ENCODE results near the gene LIPE. TPM values are rescaled to one million over a fixed set of nuclear protein-coding genes. Genes with fewer than 3 reads are reported as not detected.

The LIPE gene
- total and polyA plus RNA-seq, 12 donors: 39.4 to 109 (median 55.0) TPM

GRCh38 chr19:42353341-42354015, 73.7 kb downstream of the LIPE start:
- peaks cover 0 to 100% (median 33%) of the 10 kb centered on the region in 9 donors for H3K36me3 ChIP-seq
- DNase-seq: no peak
- ATAC-seq: no peak
- H3K4me1 ChIP-seq: no peaks in the 10 kb centered on the region
- no peaks in the 10 kb centered on the region for H3K9me3 ChIP-seq
- 95 to 96% methylated on average over 28 to 29 of the region's 29 CpGs for WGBS, 2 donors
- no peak overlapping the region for H3K4me3 ChIP-seq
- TF ChIP-seq CTCF (IDR thresholded peaks at IDR 0.05): no peak
- H3K27ac ChIP-seq: no peak overlapping the region
- H3K27me3 ChIP-seq: no peaks in the 10 kb centered on the region
- intact Hi-C loops (cut with DNase I): no loop called here

GRCh38 chr19:42352301-42353259, 74.6 kb downstream of the LIPE start:
- DNase-seq (no peak), ATAC-seq (no peak)
- H3K4me1 ChIP-seq: no peaks in the 10 kb centered on the region
- H3K27ac ChIP-seq: no peak overlapping the region
- no peaks in the 10 kb centered on the region for H3K27me3 ChIP-seq
- 92 to 93% methylated on average over 31 of the region's 31 CpGs for WGBS, 2 donors
- no peaks in the 10 kb centered on the region for H3K9me3 ChIP-seq
- H3K36me3 ChIP-seq: peaks cover 0 to 100% (median 31%) of the 10 kb centered on the region in 9 donors
- no peak overlapping the region for H3K4me3 ChIP-seq
- no peak for TF ChIP-seq CTCF (IDR thresholded peaks at IDR 0.05)
- intact Hi-C loops (cut with DNase I): no loop called here

Other genes starting within 250 kb of the LIPE start
- 10 to 100 TPM in 9 of 10 donors, 1 to 10 TPM in 1; 9.8 to 20.5 (median 12.2) TPM for gene DEDD2, start 209.7 kb downstream of the LIPE start, total RNA-seq
- 10 to 100 TPM; 12.9 to 15.2 TPM for gene DEDD2, start 209.7 kb downstream of the LIPE start, polyA plus RNA-seq
- 1 to 10 TPM; 3.2 to 7.0 (median 5.4) TPM for gene ZNF526, start 207.1 kb downstream of the LIPE start, total RNA-seq
- 1 to 10 TPM; 3.2 to 3.4 TPM for gene ZNF526, start 207.1 kb downstream of the LIPE start, polyA plus RNA-seq
- 10 to 100 TPM; 31.9 to 46.1 (median 36.4) TPM for gene GSK3A, start 184.8 kb downstream of the LIPE start, total RNA-seq
- gene GSK3A, start 184.8 kb downstream of the LIPE start, polyA plus RNA-seq: 10 to 100 TPM; 31.2 to 51.0 TPM
- 10 to 100 TPM; 29.8 to 40.2 (median 32.9) TPM for gene ERF, start 172.3 kb downstream of the LIPE start, total RNA-seq
- gene ERF, start 172.3 kb downstream of the LIPE start, polyA plus RNA-seq: 10 to 100 TPM; 31.8 to 49.0 TPM
- gene CIC, start 158.1 kb downstream of the LIPE start, total RNA-seq: 10 to 100 TPM; 27.9 to 42.0 (median 32.0) TPM
- gene CIC, start 158.1 kb downstream of the LIPE start, polyA plus RNA-seq: 10 to 100 TPM; 17.6 to 39.8 TPM
- gene PRR19, start 125.3 kb downstream of the LIPE start, total RNA-seq: under 1 TPM in 4 of 10 donors, not detected in 6; 0.16 to 0.21 (median 0.19) TPM
- under 1 TPM in 1 of 2 donors, not detected in 1; 0.16 TPM for gene PRR19, start 125.3 kb downstream of the LIPE start, polyA plus RNA-seq
- gene PAFAH1B3, start 124.8 kb downstream of the LIPE start, total RNA-seq: 1 to 10 TPM; 1.2 to 5.9 (median 2.6) TPM
- 10 to 100 TPM in 1 of 2 donors, 1 to 10 TPM in 1; 5.0 to 10.4 TPM for gene PAFAH1B3, start 124.8 kb downstream of the LIPE start, polyA plus RNA-seq
- gene TMEM145, start 114.1 kb downstream of the LIPE start, total RNA-seq: 1 to 10 TPM in 1 of 10 donors, under 1 TPM in 4, not detected in 5; 0.15 to 1.0 (median 0.49) TPM
- gene TMEM145, start 114.1 kb downstream of the LIPE start, polyA plus RNA-seq: 1 to 10 TPM in 1 of 2 donors, under 1 TPM in 1; 0.32 to 1.0 TPM
- gene MEGF8, start 101.8 kb downstream of the LIPE start, total RNA-seq: 10 to 100 TPM; 33.4 to 44.6 (median 40.4) TPM
- 10 to 100 TPM; 10.2 to 16.3 TPM for gene MEGF8, start 101.8 kb downstream of the LIPE start, polyA plus RNA-seq
- 1 to 10 TPM in 1 of 10 donors, under 1 TPM in 4, not detected in 5; 0.51 to 1.3 (median 0.81) TPM for gene CNFN, start 37.1 kb downstream of the LIPE start, total RNA-seq
- gene CNFN, start 37.1 kb downstream of the LIPE start, polyA plus RNA-seq: 1 to 10 TPM; 1.6 to 7.2 TPM
- not detected for gene CXCL17, start 15.6 kb upstream of the LIPE start, total RNA-seq
- gene CXCL17, start 15.6 kb upstream of the LIPE start, polyA plus RNA-seq: under 1 TPM in 1 of 2 donors, not detected in 1; 0.03 TPM
- gene CEACAM1, start 101.1 kb upstream of the LIPE start, total RNA-seq: 1 to 10 TPM; 1.2 to 7.2 (median 2.4) TPM
- gene CEACAM1, start 101.1 kb upstream of the LIPE start, polyA plus RNA-seq: 1 to 10 TPM; 1.9 to 7.8 TPM
- gene CEACAM8, start 167.5 kb upstream of the LIPE start, total RNA-seq: under 1 TPM in 2 of 10 donors, not detected in 8; 0.15 to 0.76 TPM
- not detected for gene CEACAM8, start 167.5 kb upstream of the LIPE start, polyA plus RNA-seq